Measurements from ENCODE around the gene TWF1.

DNA sequence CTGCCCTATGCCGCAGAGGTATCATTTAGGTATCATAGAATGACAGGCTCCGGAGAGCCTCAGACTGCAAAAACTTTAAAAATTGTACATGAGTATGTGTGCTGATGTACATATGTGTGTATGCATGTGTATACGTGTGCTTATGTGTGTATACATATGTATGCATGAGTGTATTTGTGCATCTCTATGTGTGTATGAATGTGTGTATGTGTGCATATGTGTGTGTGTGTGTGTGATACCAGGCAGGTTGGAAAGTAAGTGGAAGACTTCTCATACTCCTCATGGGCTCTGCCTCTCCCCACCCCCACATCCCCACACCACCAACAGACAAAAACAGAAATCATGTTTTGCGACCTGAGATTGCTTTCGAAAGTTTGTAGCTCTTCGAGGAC is 29.1 kb upstream of the TWF1 start:
- TF ChIP-seq POLR2A (IDR thresholded peaks at IDR 0.05; ENCODE audit: low read depth, low read length) (no peak), EZH2 (IDR thresholded peaks at IDR 0.05; ENCODE audit: borderline replicate concordance, low read depth, low read length, severe bottlenecking) (no peak), FOS (IDR thresholded peaks at IDR 0.05; ENCODE audit: borderline replicate concordance, insufficient read depth, low read length) (no peak), POLR2AphosphoS5 (IDR thresholded peaks at IDR 0.05; ENCODE audit: insufficient read depth, low read depth, low read length) (no peak), JUN (IDR thresholded peaks at IDR 0.05; ENCODE audit: borderline replicate concordance, insufficient read depth, insufficient read length, low read depth) (no peak), MYC (IDR thresholded peaks at IDR 0.05; ENCODE audit: low read depth, low read length) (no peak)
- TF ChIP-seq, protein P1, sequence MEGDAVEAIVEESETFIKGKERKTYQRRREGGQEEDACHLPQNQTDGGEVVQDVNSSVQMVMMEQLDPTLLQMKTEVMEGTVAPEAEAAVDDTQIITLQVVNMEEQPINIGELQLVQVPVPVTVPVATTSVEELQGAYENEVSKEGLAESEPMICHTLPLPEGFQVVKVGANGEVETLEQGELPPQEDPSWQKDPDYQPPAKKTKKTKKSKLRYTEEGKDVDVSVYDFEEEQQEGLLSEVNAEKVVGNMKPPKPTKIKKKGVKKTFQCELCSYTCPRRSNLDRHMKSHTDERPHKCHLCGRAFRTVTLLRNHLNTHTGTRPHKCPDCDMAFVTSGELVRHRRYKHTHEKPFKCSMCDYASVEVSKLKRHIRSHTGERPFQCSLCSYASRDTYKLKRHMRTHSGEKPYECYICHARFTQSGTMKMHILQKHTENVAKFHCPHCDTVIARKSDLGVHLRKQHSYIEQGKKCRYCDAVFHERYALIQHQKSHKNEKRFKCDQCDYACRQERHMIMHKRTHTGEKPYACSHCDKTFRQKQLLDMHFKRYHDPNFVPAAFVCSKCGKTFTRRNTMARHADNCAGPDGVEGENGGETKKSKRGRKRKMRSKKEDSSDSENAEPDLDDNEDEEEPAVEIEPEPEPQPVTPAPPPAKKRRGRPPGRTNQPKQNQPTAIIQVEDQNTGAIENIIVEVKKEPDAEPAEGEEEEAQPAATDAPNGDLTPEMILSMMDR (IDR thresholded peaks at IDR 0.05; ENCODE audit: extremely low read depth in 1 of 2, insufficient read depth in 1 of 2, low read depth in 1 of 2, low read length in 2 of 2) = no peak
- TF ChIP-seq, protein P2, sequence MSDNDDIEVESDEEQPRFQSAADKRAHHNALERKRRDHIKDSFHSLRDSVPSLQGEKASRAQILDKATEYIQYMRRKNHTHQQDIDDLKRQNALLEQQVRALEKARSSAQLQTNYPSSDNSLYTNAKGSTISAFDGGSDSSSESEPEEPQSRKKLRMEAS (IDR thresholded peaks at IDR 0.05; ENCODE audit: insufficient read depth, insufficient read length) = no peak

Data from endothelial cell of umbilical vein (primary cell).